ENCODE measurements around the gene IFT81. TPM values are rescaled to one million over a fixed set of nuclear protein-coding genes. Genes with fewer than 3 reads are reported as not detected.

IFT81 gene
- total and polyA plus RNA-seq, 2 experiments from 2014 or later, result 12.6 to 13.7 TPM

DNA sequence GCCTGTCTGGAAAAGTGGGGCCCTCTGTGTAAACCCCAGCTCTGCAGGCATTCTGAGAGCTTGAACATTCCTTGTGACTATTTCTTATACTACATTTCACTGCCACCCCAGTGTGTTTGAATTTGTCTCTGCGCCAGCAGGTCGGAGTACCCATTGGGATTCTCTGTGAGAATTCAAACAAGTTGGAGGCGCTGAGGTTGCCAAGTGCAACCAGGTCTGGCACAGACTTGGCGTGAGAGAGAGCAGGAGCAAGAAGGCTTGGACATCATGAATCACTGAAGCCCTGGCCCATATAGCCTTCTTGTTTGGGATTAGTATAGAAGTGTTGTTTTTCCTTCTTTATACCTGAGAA, 123.9 kb downstream of the IFT81 start:
- WGBS (ENCODE audit: low lambda C conversion rate, missing lambda C conversion rate), result 83% methylated on average over 4 of the region's 4 CpGs
- peaks cover 60% of the 10 kb centered on the region for H3K4me1 ChIP-seq (ENCODE audit: insufficient read depth)
- no peaks in the 10 kb centered on the region for H3K9me3 ChIP-seq (ENCODE audit: low read depth)
- no peak overlapping the region for H2AFZ ChIP-seq
- no peak overlapping the region for H3K4me3 ChIP-seq
- no peaks in the 10 kb centered on the region for H3K9me2 ChIP-seq (replicated peaks; ENCODE audit: insufficient read depth)
- no peaks in the 10 kb centered on the region for H3K36me3 ChIP-seq (replicated peaks; ENCODE audit: insufficient read depth, low read depth)
- no peaks in the 10 kb centered on the region for H4K20me1 ChIP-seq (ENCODE audit: insufficient read depth, poor library complexity, severe bottlenecking)
- DNase-seq (ENCODE audit: low spot score), result no peak
- no peaks in the 10 kb centered on the region for H3K27me3 ChIP-seq
- peak overlapping the region; percentile 62 for H3K4me2 ChIP-seq
- peak overlapping the region; percentile 97 for H3K27ac ChIP-seq
- TF ChIP-seq CTCF (IDR thresholded peaks at IDR 0.05; ENCODE audit: poor library complexity), result no peak
- no peak for TF ChIP-seq EZH2 (IDR thresholded peaks at IDR 0.05; ENCODE audit: borderline replicate concordance)
- TF ChIP-seq EZH2phosphoT487 (IDR thresholded peaks at IDR 0.05; ENCODE audit: low read depth, severe bottlenecking, unreplicated experiment), result no peak
- H3K79me2 ChIP-seq, result no peaks in the 10 kb centered on the region

- Histone ChIP-seq H3K27ac (peak overlapping the region; percentile 97), H3K4me2 (peak overlapping the region; percentile 62)
- WGBS (ENCODE audit: low lambda C conversion rate, missing lambda C conversion rate), result 48% methylated on average over 4 of the region's 4 CpGs
Observed at GRCh38 chr12:110249105-110249504, 124.9 kb downstream of the IFT81 start.

GRCh38 chr12:110249716-110250225, 125.6 kb downstream of the IFT81 start:
- H3K36me3 ChIP-seq (replicated peaks; ENCODE audit: insufficient read depth, low read depth), result no peaks in the 10 kb centered on the region
- peak overlapping the region; percentile 55 for H3K4me2 ChIP-seq
- no peaks in the 10 kb centered on the region for H3K9me2 ChIP-seq (replicated peaks; ENCODE audit: insufficient read depth)
- TF ChIP-seq EZH2phosphoT487 (IDR thresholded peaks at IDR 0.05; ENCODE audit: low read depth, severe bottlenecking, unreplicated experiment) (no peak), CTCF (IDR thresholded peaks at IDR 0.05; ENCODE audit: poor library complexity) (no peak)
- no peak overlapping the region for H3K4me3 ChIP-seq
- peaks cover 57% of the 10 kb centered on the region for H3K4me1 ChIP-seq (ENCODE audit: insufficient read depth)
- peak; percentile 52 for DNase-seq (ENCODE audit: low spot score)
- H2AFZ ChIP-seq, result no peak overlapping the region
- WGBS (ENCODE audit: low lambda C conversion rate, missing lambda C conversion rate), result 69% methylated on average over 7 of the region's 7 CpGs
- no peaks in the 10 kb centered on the region for H3K27me3 ChIP-seq
- H3K27ac ChIP-seq, result peak overlapping the region; percentile 97
- H4K20me1 ChIP-seq (ENCODE audit: insufficient read depth, poor library complexity, severe bottlenecking), result no peaks in the 10 kb centered on the region
- no peaks in the 10 kb centered on the region for H3K9me3 ChIP-seq (ENCODE audit: low read depth)
- no peaks in the 10 kb centered on the region for H3K79me2 ChIP-seq

More at GRCh38 chr12:110249105-110249504, 124.9 kb downstream of the IFT81 start:
- no peaks in the 10 kb centered on the region for H3K9me3 ChIP-seq (ENCODE audit: low read depth)
- H3K79me2 ChIP-seq, result no peaks in the 10 kb centered on the region
- H3K27me3 ChIP-seq, result no peaks in the 10 kb centered on the region
- H3K36me3 ChIP-seq (replicated peaks; ENCODE audit: insufficient read depth, low read depth), result no peaks in the 10 kb centered on the region
- TF ChIP-seq EZH2phosphoT487 (IDR thresholded peaks at IDR 0.05; ENCODE audit: low read depth, severe bottlenecking, unreplicated experiment) (no peak), CTCF (IDR thresholded peaks at IDR 0.05; ENCODE audit: poor library complexity) (no peak), EZH2 (IDR thresholded peaks at IDR 0.05; ENCODE audit: borderline replicate concordance) (no peak)
- H2AFZ ChIP-seq, result no peak overlapping the region
- peaks cover 60% of the 10 kb centered on the region for H3K4me1 ChIP-seq (ENCODE audit: insufficient read depth)
- H3K4me3 ChIP-seq, result no peak overlapping the region
- no peak for DNase-seq (ENCODE audit: low spot score)
- no peaks in the 10 kb centered on the region for H4K20me1 ChIP-seq (ENCODE audit: insufficient read depth, poor library complexity, severe bottlenecking)
- H3K9me2 ChIP-seq (replicated peaks; ENCODE audit: insufficient read depth), result no peaks in the 10 kb centered on the region

DNA sequence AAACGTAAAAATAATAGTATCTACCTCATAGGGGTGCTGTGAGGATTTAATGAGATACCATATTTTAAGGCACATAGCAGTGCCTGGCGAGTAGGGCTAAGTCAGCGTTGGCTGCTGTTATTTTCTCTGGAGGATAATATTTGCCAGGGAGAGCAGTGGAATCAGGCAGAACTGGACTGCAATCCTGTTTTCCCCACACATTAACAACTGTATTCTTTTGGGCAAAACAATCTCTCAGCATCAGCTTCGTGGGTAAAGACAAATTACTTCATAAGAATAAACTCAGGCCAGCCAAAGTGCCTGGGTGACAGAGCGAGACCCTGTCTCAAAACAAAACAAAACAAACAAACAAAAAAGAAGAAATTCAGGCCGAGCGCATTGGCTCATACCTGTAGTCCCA, 127.2 kb downstream of the IFT81 start:
- TF ChIP-seq CTCF (IDR thresholded peaks at IDR 0.05; ENCODE audit: poor library complexity), result no peak
- TF ChIP-seq EZH2 (IDR thresholded peaks at IDR 0.05; ENCODE audit: borderline replicate concordance), result no peak
- no peak for TF ChIP-seq EZH2phosphoT487 (IDR thresholded peaks at IDR 0.05; ENCODE audit: low read depth, severe bottlenecking, unreplicated experiment)
- no peaks in the 10 kb centered on the region for H3K79me2 ChIP-seq
- no peaks in the 10 kb centered on the region for H3K36me3 ChIP-seq (replicated peaks; ENCODE audit: insufficient read depth, low read depth)
- no peaks in the 10 kb centered on the region for H4K20me1 ChIP-seq (ENCODE audit: insufficient read depth, poor library complexity, severe bottlenecking)
- H3K9me3 ChIP-seq (ENCODE audit: low read depth), result no peaks in the 10 kb centered on the region
- no peak overlapping the region for H3K27ac ChIP-seq
- H3K9me2 ChIP-seq (replicated peaks; ENCODE audit: insufficient read depth), result no peaks in the 10 kb centered on the region
- no peak overlapping the region for H2AFZ ChIP-seq
- DNase-seq (ENCODE audit: low spot score), result no peak
- 92% methylated on average over 7 of the region's 7 CpGs for WGBS (ENCODE audit: low lambda C conversion rate, missing lambda C conversion rate)
- no peaks in the 10 kb centered on the region for H3K27me3 ChIP-seq
- H3K4me1 ChIP-seq (ENCODE audit: insufficient read depth), result peaks cover 42% of the 10 kb centered on the region
- H3K4me3 ChIP-seq, result no peak overlapping the region
- H3K4me2 ChIP-seq, result no peak overlapping the region
